ENCODE measurements around the gene TMA7B.
"Not testable (repeated sequence)": the region's sequence is repeated elsewhere in the genome, so short reads cannot be mapped to it uniquely, and the experiment has no call there.

Gene TMA7B

GRCh38 chr22:39985383-39986035 is 25.3 kb downstream of the TMA7B start:
- no peak for DNase-seq

- no peak for DNase-seq
Measured at GRCh38 chr22:39988386-39989114, 28.4 kb downstream of the TMA7B start.

DNA sequence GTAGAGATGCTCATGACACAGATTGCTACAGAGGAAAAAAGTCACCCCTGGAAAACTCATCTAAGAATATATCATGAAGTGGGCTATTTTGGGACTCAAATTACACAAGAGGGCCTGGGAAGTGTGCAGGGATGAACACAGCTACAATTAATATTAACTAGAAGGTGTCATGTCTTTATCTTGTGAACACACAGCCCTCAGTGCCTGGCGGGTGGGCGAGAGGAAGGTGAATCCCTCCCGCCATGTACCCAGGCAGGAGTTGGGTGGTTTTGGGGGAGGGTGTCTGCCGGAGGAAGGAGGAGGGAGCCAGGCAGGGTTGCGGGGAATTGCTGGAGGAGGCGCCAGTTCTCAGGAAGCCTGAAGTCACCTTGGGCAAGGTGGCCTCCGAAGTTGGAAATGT is 29.4 kb downstream of the TMA7B start:
- DNase-seq: no peak

GRCh38 chr22:39990686-39991085 is 30.5 kb downstream of the TMA7B start:
- peak in 1 of 3 experiments; percentile 6 for DNase-seq

DNA sequence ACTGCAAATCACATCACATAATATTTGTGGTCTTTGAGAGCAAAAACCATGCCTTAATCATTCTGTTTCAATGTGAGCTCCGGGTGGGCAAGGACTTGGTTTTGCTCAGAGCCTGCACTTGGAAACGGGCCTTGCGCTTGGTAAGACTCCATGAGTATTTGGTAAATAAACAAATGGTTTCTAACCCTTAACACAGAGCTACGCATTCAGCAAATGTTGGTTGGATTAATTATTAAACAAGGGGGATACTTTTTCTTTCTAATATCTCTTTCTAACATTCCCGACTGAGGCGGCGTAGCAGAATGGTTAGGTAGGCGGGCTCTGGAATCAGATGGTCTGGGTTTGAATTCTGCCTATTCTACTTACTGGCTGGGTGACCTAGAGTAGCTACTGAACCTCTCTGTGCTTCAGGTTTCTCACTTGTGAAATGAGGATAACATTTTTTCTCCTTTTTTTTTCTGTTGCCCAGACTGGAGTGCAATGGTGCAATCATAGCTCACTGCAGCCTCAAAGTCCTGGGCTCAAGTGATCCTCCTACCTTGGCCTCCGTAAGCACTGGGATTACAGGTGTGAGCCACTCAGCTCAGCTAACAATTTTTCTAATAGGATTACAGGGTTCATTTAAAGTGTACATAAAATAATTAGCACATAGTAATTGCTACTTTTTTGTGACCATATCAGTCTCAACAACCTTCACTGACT is 31.1 kb downstream of the TMA7B start:
- DNase-seq: no peak

DNA sequence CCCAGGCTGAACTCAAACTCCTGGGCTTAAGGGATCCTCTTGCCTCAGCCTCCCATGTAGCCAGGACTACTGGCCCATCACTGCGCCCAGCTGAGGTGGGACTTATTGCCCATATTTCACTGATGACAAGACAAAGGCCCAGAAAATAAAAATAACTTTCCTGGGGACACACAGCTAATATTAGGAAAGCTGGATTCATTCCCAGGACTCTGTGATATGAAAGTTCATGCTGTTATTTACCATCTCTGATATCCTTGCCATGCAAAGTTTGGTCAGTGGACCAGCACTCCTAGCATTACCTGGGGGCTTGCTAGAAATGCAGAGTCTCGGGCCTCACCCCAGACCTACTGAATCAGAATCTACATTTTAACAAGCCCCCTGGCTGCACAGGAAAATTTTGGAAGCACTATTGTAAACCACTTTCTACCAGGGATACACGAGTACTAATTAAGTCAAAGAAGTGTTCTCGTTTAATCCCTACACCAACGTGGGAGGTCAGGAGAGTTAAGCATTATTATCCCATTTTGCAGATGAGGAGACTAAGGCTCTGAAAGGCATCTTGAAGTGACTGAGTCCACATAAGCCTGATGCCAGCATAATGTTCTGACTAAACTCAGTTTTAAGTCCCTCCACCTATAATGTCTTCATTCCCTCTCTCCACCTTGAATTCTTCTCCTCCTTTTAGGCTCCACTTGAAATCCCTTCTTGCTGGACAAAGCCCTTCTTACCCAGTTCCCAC is 32.1 kb downstream of the TMA7B start:
- DNase-seq: no peak

DNA sequence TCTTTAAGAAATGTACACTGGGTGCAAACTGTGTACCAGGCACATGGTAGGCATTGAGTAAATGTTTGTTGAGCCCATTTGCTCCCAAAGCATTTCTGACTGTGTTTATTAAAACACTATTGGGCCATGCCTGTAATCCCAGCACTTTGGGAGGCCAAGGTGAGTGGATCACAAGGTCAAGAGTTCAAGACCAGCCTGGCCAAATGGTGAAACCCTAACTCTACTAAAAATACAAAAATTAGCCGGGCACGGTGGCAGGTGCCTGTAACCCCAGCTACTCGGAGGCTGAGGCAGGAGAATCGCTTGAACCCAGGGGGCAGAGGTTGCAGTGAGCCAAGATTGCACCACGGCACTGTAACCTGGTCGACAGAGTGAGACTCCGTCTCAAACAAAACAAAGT is 32.7 kb downstream of the TMA7B start:
- not testable (repeated sequence) for DNase-seq

DNA sequence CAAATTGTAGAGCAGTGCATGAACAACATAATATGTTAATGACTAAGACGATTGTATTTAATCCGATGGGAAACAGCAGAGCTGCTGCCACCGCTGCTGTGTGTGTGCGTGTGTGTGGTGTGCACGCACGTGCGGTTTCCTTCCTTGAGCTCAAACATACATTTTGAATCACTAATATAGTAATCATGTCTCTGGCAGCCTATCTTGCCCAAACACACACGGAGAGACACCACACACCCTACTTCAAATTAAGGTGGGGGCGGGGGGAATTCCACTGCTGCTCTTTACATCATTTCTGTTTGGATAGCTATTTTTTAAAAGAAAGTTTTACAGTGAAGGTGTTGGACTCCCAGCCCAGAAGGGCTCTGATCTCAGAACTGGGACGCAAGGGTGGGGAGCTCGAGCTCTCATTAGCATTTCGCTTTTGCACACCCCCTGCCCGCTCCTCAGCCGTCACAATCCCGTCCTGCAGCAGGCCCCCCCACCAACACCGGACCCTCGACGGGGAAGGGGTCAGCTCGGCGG is 33.9 kb downstream of the TMA7B start:
- peak in 1 of 3 experiments; percentile 30 for DNase-seq

DNA sequence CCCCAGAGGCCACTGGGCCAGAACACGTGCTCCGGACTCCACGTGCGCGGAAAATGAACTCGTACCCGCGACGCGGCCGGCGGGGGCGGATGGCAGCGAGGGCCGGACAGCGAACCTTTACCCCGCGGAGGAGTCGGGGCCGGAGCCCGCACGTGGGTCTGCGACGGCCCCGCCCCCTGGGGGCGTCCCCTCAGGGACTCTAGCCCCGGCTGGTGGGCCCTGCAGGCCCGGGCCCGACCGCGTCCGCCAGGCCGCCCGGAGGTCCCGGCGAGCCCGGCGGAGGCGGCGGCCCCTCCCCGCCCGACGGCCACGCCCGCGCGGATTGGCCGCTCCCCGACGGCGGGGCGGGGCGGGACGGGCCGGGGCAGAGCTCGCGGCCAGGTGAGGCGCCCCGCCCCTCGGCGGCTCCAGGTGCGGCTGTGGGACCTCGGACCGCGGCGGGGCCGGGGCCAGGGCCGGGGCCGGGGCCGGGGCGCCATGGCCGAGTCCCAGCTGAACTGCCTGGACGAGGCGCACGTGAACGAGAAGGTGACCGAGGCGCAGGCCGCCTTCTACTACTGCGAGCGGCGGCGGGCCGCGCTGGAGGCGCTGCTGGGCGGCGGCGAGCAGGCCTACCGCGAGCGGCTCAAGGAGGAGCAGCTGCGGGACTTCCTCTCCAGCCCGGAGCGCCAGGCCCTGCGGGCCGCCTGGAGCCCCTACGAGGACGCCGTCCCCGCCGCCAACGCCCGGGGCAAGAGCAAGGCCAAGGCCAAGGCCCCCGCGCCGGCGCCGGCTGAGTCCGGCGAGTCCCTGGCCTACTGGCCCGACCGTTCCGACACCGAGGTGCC is 34.6 kb downstream of the TMA7B start, which contains the start of gene FAM83F:
Gene FAM83F, plus strand, starts transcription at position 389 of the 827 bp plus-strand sequence. Its CDS starts 89 bp downstream, at position 478.
- peak; percentile 28 to 73 (median 61) for DNase-seq

DNA sequence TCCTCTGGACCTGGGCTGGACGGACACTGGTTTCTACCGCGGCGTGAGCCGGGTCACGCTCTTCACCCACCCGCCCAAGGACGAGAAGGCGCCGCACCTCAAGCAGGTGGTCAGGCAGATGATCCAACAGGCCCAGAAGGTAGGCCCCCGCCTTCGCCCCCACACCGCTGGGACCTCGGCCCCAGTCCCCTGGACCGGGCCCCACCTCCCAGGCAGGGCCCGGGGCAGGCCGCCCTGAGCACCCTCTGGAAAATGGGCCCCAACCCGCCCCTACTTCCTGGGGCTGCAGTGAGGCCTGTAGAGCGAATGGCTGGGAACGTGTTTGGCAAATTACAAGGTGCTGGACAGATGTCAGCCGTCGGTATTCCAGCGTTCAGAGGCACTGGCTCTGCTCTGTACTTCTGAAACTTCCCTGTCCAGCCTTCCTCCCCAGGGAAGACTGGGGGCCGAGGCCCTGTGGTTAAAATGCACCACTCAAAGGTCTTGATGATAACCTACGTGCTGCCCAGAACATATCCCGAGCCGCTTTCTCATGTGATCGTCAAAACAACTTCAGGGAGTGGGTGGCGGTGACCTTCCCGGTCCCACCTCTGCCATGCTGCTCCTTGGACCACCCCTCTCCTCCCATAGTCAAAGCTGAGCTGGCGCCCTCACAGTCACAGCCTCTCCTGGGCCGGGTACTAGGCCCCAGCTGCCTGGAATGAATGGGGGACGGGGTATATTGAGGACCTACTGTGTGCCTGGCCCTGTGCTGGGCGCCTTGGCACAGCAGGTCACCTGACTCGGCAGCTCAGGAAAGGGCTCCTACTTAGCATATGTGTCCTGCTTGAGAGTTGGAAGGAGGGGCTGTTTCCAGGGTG is 35.4 kb downstream of the TMA7B start:
- DNase-seq: peak in 2 of 3 experiments; percentile 38 to 59

DNA sequence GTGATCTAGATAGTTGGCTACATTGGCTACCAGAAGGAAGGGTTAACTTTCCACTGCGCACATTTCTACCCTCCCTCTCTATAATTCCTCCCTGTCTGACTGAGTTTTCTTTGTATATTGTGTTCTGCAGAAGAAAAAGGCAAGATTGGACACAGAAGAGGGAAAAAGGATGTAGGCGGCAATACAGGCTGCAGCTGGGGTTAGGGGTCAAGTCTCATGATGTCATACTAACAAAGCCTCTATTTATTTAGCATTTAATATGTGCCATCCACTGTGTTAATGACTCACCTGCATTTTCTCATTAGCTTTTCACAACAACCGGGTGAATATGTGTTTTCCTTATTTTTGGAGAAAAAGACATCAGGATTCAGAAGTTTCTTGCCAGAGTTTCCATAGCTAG is 36.5 kb downstream of the TMA7B start:
- DNase-seq: peak in 1 of 3 experiments; percentile 20

DNA sequence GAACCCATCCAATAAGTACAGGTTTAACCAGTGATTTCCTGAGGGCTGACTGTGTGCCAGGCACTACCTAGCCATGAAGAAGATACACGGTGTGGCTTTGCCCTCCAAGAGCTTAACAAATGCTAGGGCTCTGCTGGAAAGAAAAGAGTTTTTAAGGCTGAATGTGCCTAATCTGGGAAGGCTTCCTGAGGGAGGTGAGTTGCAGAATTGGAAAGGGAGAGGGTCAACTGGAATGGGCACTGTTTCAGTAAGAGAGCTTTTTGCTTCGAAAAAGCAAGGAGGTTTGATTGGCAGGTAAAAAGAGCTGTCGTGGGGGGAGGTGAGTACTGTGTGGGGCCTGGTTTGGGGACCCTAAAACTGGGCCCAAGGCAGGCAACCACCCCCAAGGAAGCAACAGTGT is 37.2 kb downstream of the TMA7B start:
- no peak for DNase-seq

DNA sequence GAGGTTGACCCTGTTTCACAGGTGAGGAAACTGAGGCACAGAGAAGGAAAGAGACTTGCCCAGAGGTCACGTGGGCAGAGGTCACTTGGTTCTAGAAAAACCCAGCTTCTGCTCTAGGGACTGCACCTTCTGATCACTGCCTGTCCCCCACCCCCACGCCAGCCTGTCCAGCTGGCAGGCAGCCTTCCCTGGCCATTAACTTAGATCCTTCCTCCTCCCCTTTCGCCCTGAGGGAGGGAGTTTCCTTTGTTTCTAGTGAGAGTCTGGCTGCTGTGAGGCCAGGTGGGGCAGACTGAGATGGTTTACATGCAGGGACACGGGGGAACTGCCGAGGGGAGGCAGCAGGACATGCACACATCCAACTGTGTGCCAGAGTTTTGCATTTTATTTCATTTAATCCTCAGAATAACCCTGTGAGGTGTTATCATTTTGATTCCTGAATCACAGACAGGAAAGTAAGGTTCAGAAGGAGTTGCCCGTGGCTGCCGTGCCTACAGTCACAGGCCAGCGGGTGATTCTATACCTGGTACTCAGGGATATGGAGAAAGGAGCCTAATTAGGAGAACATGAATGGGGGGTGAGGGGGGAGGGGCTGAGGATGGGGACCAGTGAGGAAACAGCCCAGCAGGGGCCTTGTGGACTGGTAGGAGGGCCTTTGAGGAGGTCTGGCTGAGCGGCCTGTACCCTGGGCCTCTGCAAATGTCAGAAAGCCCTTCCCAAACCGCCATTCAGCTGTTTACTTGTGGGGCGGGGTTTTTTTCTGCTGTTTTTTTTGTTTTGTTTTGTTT is 37.9 kb downstream of the TMA7B start:
- DNase-seq: peak; percentile 14 to 98 (median 91)

- DNase-seq: peak in 1 of 3 experiments; percentile 40
Measured at GRCh38 chr22:39999144-39999757, 39.1 kb downstream of the TMA7B start.

DNA sequence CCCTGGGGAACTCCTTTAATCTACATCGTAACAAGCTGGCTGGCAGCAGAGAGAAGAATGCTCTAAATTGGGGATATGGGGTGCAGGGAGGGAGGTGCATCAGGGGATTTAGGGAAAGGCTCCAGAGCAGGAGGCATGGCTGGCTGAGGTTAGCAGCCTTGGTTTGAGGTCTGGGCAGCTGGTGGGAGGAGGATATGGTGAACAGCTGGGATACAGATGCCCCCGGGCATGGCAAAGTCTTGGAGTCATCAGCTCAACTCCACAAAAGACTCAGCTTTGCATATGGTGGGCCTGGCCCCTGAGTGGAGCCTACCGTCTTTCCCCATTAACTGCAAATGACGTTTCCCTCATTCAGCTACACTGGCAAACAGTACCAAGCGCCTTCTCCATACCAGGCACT is 40.0 kb downstream of the TMA7B start:
- DNase-seq: no peak

GRCh38 chr22:40001106-40001505 is 40.9 kb downstream of the TMA7B start:
- no peak for DNase-seq

DNA sequence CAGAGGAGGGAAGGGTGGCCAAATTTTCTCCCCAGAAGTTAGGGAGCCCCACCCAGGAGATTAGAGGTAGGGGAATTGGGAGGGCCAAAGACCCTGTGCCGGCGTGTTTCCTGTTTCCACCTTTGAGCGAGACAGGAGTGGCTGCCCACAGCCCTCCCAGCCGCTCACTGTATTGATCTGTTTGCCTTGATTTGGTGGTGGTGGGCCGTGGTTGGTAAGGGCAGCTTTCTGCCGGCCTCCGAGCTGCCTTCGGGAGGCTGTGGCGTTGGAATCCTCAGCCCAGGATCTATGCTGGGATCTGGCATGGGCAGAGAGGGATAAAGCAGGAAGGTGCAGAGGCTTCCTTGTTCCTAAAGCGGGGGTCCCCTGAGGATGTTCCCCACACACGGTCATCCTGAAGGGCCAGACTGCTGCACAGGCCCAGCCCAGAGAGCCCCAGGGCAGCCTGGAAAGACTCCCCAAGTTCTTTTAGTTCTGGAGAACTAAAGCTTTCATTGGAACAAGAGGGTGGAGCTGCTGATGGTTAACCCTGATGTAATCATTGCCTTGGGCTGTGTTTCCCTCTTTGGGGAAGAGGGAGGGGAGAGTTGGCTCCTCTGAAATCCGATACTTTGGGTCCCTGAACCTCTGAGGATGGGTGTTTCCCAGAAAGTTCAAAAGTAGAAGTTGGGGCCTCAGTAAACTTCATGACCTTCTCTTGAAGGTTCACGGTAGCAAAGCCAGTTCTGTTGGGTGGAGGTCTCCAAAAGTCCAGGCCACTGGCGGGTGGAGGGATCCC is 41.8 kb downstream of the TMA7B start:
- peak in 1 of 3 experiments; percentile 2 for DNase-seq

DNA sequence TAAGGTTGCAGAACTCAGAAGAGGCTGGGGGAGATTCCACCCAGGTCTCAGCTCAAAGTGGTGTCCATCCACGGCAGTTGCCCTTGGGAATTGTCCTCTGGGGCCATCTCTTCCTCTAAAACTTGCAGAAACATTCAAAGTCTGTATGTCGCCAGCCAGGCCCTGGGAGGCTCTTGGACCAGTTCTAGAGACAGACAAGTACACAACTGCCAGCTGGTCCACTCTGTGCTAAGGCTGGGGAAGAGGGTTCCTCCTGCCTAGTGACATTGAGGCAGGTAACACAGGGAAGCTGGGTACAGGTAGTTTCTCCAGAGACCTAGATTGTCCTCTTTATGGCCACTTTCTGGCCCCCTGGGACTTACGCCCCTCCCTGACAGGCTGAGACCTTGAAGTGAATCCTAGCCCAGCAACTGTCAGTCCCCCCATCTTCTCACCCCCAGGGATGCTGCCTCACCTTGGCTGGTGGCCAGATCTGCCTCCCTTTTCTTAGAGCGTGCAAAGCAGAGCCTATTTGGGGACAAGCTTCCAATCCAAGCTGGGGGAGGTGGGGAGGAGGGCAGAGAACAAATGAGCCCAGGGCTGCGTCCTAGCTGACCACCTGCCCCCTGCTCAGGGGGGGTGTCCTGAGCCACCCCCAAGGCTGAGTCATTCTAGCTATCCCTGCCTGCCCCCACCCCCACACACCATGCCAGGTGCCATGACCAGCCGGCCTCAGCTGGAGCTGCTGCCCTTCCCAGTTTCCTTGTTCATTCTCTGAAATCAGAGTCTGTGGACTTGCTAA is 42.9 kb downstream of the TMA7B start:
- peak in 2 of 3 experiments; percentile 53 to 78 for DNase-seq
